HG03342 (cell line): ENCODE measurements around the gene FBRSL1.

Source experiments
- ATAC-seq: cut with Tn5 transposase; IDR thresholded peaks from one replicate; pipeline ENCODE4 v1.9.1; 2021; ENCODE audit warnings: mild to moderate bottlenecking, moderate library complexity; ENCODE audit not compliant: unreplicated experiment

The FBRSL1 gene

GRCh38 chr12:132554845-132555630, 65.1 kb downstream of the FBRSL1 start:
- ATAC-seq = no peak

DNA sequence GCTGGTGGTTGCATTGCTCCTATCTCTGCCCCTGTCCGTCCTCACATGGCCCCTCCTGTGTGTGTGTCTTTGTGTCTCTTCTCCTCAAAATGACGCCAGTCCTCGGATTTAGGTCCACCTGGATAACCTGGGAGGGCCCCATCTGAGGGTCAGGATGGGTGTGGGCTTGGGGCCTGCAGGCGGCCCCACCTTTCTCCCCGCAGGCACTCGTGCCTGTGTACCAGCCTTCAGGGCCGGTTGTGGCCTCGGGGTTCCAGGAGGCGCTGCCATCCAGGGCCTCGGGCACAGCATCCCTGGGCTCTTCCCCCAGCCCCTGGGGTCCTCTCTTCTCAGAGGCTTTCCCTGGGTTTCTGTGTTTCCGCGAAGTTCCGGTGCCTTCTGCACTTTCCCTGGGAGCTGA, 65.7 kb downstream of the FBRSL1 start:
- ATAC-seq = no peak

- ATAC-seq = no peak
Observed at GRCh38 chr12:132556216-132556615, 66.3 kb downstream of the FBRSL1 start.

DNA sequence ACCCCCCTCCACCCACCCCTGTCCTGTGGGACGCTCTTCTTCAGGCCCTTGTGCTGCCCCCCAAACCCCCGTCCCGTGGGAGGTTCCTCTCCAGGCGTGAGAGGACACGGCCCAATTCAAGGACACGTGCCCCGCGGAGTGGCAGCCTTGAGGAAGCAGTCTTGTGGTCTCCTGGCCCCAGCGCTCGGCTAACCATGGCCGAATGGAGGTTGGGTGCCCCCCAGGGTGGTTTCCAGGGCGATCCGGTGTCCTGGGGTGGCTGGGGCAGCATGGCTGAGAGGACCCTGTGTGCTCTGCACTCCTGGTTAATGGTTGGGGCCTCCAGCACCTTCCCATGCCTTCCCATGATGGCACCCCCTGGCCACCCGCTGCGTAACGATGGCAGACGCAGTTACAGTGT, 66.8 kb downstream of the FBRSL1 start:
- ATAC-seq = no peak

GRCh38 chr12:132557291-132558015, 67.5 kb downstream of the FBRSL1 start:
- ATAC-seq = no peak

DNA sequence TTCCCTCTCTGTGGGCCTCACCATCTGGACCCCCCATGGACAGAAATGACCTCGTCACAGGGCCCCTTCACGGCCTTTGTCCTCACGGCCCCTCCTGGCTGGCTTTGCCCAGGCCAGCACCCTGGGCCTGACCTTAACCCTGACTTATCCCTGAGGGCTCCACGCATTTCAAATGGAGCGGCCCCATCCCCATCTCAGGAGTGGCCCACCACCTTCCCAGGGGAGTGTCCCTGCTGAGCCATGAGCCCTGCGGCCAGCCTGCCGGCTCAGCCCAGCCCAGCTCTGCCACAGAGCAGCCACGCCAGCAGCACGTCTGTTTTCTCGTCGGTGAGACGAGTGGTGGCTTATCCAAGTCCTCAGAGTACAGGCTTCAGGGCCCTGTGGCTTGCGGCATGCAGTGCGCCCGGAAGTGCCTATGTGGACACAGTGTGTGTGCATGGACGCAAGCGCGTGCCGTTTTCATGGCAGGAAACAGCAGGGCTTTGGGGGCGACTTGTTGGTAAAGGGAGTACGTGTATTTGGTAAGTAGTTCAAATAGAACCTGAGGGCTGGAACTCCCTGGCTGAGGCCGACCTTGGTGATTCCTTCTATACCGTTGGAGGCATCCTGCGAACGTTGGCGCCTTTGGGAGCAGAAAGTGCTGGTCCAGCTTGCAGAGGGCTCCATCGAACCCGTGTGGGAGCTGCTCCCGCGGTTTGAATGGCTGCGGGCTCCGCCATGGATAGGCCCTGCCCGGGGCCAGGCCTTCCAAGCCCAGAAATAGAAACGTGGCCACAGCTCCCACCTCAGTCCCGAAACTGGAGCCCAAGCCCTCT, 68.3 kb downstream of the FBRSL1 start:
- no peak for ATAC-seq

DNA sequence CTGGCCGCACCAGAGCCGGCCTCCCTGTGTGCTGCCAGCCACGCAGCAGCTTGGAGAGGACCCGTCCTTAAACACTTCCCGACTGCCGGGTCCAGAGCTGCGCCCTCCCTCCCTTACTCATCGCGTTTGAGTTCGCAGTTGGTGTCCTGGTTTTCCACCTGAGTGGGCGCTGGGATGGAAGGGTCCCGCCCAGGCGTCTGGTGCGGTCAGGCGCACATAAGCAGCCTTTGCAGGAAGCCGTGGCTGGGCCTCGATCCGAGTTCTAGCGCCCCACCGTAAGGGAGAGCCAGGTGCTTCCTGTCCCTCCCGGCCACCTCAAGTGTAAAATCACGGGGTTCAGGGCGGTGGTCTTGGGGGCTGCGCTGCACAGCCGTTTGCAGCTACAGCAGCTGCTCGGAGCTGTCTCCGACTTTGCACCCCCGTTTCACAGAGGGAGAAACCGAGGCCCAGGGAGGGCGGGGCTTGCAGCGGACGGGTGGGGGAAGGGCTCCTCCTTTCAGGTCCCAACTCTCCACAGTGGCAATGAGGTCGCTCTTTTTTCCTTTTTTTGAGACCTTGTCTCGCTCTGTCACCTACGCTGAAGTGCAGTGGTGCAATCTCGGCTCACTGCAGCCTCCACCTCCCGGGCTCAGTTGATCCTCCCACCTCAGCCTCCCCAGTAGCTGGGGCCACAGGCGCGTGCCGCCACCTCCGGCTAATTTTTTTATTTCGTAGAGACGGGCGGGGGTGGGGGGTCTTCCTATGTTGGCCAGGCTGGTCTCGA, 69.1 kb downstream of the FBRSL1 start:
- ATAC-seq = no peak

- no peak for ATAC-seq
Observed at GRCh38 chr12:132559652-132560363, 69.9 kb downstream of the FBRSL1 start.

- no peak for ATAC-seq
Observed at GRCh38 chr12:132560364-132560613, 70.3 kb downstream of the FBRSL1 start.

DNA sequence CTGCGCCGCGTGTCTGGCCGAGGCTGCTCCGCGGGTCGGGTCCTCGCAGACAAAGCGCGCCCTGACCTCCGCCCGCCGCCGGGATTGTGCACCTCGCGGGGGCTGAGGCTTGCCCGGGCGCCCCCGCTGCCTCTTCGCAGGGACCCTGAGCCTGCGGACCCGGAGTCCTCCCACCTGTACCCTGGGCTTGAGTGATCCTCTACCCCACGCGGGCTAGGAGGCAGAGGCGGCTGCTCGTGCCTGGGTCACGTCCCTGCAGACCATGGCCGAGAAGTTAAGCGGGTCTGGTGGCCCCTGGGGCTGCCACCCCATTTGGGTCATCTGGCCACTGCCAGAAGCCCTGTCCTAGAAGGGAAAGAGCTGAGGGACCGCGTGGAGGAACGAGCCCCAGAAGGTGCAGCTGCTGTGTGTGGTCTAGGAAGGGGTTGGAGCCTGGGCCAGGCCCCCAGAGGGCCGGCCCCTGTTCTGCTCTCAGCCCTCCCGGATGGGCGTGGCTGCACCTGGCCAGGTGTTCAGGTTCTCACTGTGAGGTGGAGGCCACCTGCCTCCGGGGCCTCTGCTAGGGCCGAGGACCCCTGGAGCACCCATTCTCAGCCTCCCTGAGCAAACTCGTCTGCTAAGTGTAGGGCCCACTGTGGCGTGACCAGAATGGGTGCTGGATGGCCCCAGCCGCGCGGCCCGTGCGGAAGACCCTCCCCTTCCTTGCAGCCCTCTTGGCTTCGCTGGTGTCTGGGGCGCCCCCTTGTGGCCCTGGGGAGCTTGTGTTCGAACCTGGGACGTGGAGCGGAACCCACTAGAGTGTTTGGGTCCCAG, 70.9 kb downstream of the FBRSL1 start:
- ATAC-seq = no peak
